IMR-90 (cell line): ENCODE measurements around the gene EML6. TPM values are rescaled to one million over a fixed set of nuclear protein-coding genes. Genes with fewer than 3 reads are reported as not detected.

Source experiments
- ATAC-seq: fragments of 200-7000 bp; cut with Tn5 transposase; 2 replicates; pipeline ENCODE4 v1.9.1; 2020; ENCODE audit warnings: low read depth, mild to moderate bottlenecking, moderate library complexity
- BruUV-seq: library from RNA; stranded (reverse); fragments of 400-500 nt; replicated peaks from 2 replicates; lab custom pipeline; 2021; lab: Mats Ljungman, UMichigan
- CTCF ChIA-PET: fragments of 300-600 bp; formaldehyde crosslinking; extraction: SDS; loops from one replicate; lab custom pipeline; 2021; ENCODE audit warnings: antibody characterized with exemption; lab: Yijun Ruan, JAX
- POLR2A ChIA-PET: fragments of 300-600 bp; sonication (Branson Sonifier 250); formaldehyde crosslinking; loops from one replicate; lab custom pipeline; 2022; ENCODE audit warnings: antibody characterized with exemption; ENCODE audit not compliant: unreplicated experiment; lab: Charles Lee
- DNase-seq: peaks from one replicate; pipeline ENCODE4 v3.0.0; 2013
- H2AFZ ChIP-seq: replicated peaks from 2 replicates; pipeline ENCODE3; 2013; ENCODE audit warnings: low read length, mild to moderate bottlenecking; ENCODE audit not compliant: poor library complexity
- H2AK5ac ChIP-seq: 2 replicates; pipeline ENCODE4 v1.6.1; 2013; ENCODE audit warnings: low read depth, low read length, inconsistent platforms
- H2AK9ac ChIP-seq: replicated peaks from 2 replicates; pipeline ENCODE3; 2013; ENCODE audit warnings: mild to moderate bottlenecking, low read depth, low read length, moderate library complexity; ENCODE audit not compliant: poor library complexity
- H2BK120ac ChIP-seq: 2 replicates; pipeline ENCODE4 v1.6.1; 2013; ENCODE audit warnings: low read depth, low read length, inconsistent platforms
- H2BK15ac ChIP-seq: 3 replicates; pipeline ENCODE4 v1.6.1; 2013; ENCODE audit warnings: low read depth, low read length, inconsistent platforms
- H2BK20ac ChIP-seq: 2 replicates; pipeline ENCODE4 v1.6.1; 2013; ENCODE audit warnings: low read depth, mild to moderate bottlenecking, inconsistent platforms, low read length, moderate library complexity
- H2BK5ac ChIP-seq: 2 replicates; pipeline ENCODE4 v1.6.1; 2013; ENCODE audit warnings: mild to moderate bottlenecking, low read depth, low read length, inconsistent platforms; ENCODE audit not compliant: poor library complexity, severe bottlenecking
- H3K14ac ChIP-seq: replicated peaks from 2 replicates; pipeline ENCODE4 v1.6.1; 2013; ENCODE audit warnings: low read depth, low read length, inconsistent platforms
- H3K18ac ChIP-seq: 2 replicates; pipeline ENCODE4 v1.6.1; 2013; ENCODE audit warnings: low read depth, low read length, control low read depth
- H3K23ac ChIP-seq: 2 replicates; pipeline ENCODE4 v1.6.1; 2013; ENCODE audit warnings: low read depth, low read length, inconsistent platforms
- H3K27ac ChIP-seq: 2 replicates; pipeline ENCODE4 v1.5.1; 2013; ENCODE audit warnings: mild to moderate bottlenecking, control low read depth, low read length; ENCODE audit not compliant: insufficient read depth
- H3K27me3 ChIP-seq: 2 replicates; pipeline ENCODE4 v1.6.1; 2013; ENCODE audit warnings: low read length; ENCODE audit not compliant: control insufficient read depth, insufficient read depth
- H3K36me3 ChIP-seq: 2 replicates; pipeline ENCODE4 v1.6.1; 2013; ENCODE audit warnings: low read length, mixed read lengths; ENCODE audit not compliant: control insufficient read depth, insufficient read depth
- H3K4ac ChIP-seq: 2 replicates; pipeline ENCODE4 v1.6.1; 2013; ENCODE audit warnings: low read depth, low read length, inconsistent platforms
- H3K4me1 ChIP-seq: 2 replicates; pipeline ENCODE4 v1.6.1; 2013; ENCODE audit warnings: low read length, mixed read lengths; ENCODE audit not compliant: control insufficient read depth, insufficient read depth
- H3K4me2 ChIP-seq: 2 replicates; pipeline ENCODE4 v1.6.1; 2013; ENCODE audit warnings: low read depth, mild to moderate bottlenecking, control low read depth, low read length, moderate library complexity
- H3K4me3 ChIP-seq: 2 replicates; pipeline ENCODE4 v1.5.1; 2013; ENCODE audit warnings: low read depth, mild to moderate bottlenecking, control low read depth, low read length, moderate library complexity; ENCODE audit not compliant: insufficient read depth
- H3K56ac ChIP-seq: 2 replicates; pipeline ENCODE4 v1.6.1; 2013; ENCODE audit warnings: low read length, inconsistent platforms; ENCODE audit not compliant: insufficient read depth; ENCODE audit errors: extremely low read depth
- H3K79me1 ChIP-seq, 2 experiments: 2 replicates each; pipeline ENCODE4 v1.6.1; 2013; ENCODE audit warnings: low read length in 2 of 2, inconsistent platforms in 1 of 2, low read depth in 1 of 2
- H3K9ac ChIP-seq: 2 replicates; pipeline ENCODE4 v1.6.1; 2013; ENCODE audit warnings: low read depth, low read length, control low read depth
- H3K9me1 ChIP-seq: 2 replicates; pipeline ENCODE4 v1.6.1; 2013; ENCODE audit warnings: low read length, inconsistent platforms; ENCODE audit not compliant: insufficient read depth
- H3K9me3 ChIP-seq: 2 replicates; pipeline ENCODE4 v1.6.1; 2013; ENCODE audit warnings: low read length; ENCODE audit not compliant: control insufficient read depth, insufficient read depth
- H4K20me1 ChIP-seq: 2 replicates; pipeline ENCODE4 v1.6.1; 2013; ENCODE audit warnings: low read length, inconsistent platforms; ENCODE audit not compliant: insufficient read depth
- H4K5ac ChIP-seq: 2 replicates; pipeline ENCODE4 v1.6.1; 2013; ENCODE audit warnings: mild to moderate bottlenecking, low read depth, low read length, control low read depth
- H4K8ac ChIP-seq, 2 experiments: 2 replicates each; pipeline ENCODE4 v1.6.1; 2013; ENCODE audit warnings: low read depth in 2 of 2, low read length in 2 of 2, control low read depth in 1 of 2, inconsistent platforms in 1 of 2
- H4K91ac ChIP-seq: 2 replicates; pipeline ENCODE4 v1.6.1; 2013; ENCODE audit warnings: low read depth, low read length, inconsistent platforms; ENCODE audit not compliant: insufficient read depth
- CHD1 ChIP-seq: IDR thresholded peaks from 2 replicates; pipeline ENCODE4 v1.6.1; 2012; ENCODE audit warnings: low read depth, low read length, improper control_type of control experiment
- MAZ ChIP-seq: IDR thresholded peaks from 2 replicates; pipeline ENCODE4 v1.6.1; 2012; ENCODE audit warnings: low read depth, mild to moderate bottlenecking, low read length, improper control_type of control experiment, moderate library complexity, borderline replicate concordance
- NFE2L2 ChIP-seq: fragments of 150-350 bp; IDR thresholded peaks from 2 replicates; pipeline ENCODE4 v1.6.1; 2016; ENCODE audit warnings: low read depth, mild to moderate bottlenecking, low read length
- RAD21 ChIP-seq: IDR thresholded peaks from 2 replicates; pipeline ENCODE4 v1.6.1; 2012; ENCODE audit warnings: low read length, improper control_type of control experiment
- RCOR1 ChIP-seq: IDR thresholded peaks from 2 replicates; pipeline ENCODE4 v1.6.1; 2012; ENCODE audit warnings: mild to moderate bottlenecking, low read length, improper control_type of control experiment; ENCODE audit not compliant: insufficient replicate concordance
- SMC3 ChIP-seq: fragments of 150-350 bp; IDR thresholded peaks from 2 replicates; pipeline ENCODE4 v1.6.1; 2016; ENCODE audit warnings: low read depth, mild to moderate bottlenecking, antibody characterized with exemption, low read length, moderate library complexity
- WGBS, 2 experiments: methylation state at CpG; one replicate each; pipeline versions ENCODE4 v1.1.5 to v1.1.7; 2013; ENCODE audit warnings: missing lambda C conversion rate in 2 of 2; ENCODE audit not compliant: insufficient read length in 1 of 2; ENCODE audit errors: extremely low coverage in 2 of 2; 5-methylcytosine and 5-hydroxymethylcytosine counted together
- dilution Hi-C: fragments of 300-500 bp; cut with HindIII; formaldehyde crosslinking; loops from one replicate; pipeline ENCODE4 v1.14.3; 2018; ENCODE audit warnings: low sequenced_read_pairs; ENCODE audit not compliant: unreplicated experiment
- in situ Hi-C: fragments of 300-500 bp; cut with MboI; formaldehyde crosslinking; loops from 3 replicates; pipeline ENCODE4 v1.14.3; 2019; ENCODE audit warnings: low sequenced_read_pairs, inconsistent platforms, mixed read lengths
- intact Hi-C: fragments of 100-400 bp; cut with micrococcal nuclease; formaldehyde crosslinking; loops from 2 replicates; pipeline ENCODE4 v1.10.0; 2022
- polyA plus RNA-seq, 3 experiments: library from polyadenylated mRNA; depleted of rRNA; stranded (reverse); fragments of >200 nt; gene quantifications; 2 replicates each; pipeline ENCODE4 v1.2.3, GENCODE V29; 2012; ENCODE audit warnings: low replicate concordance in 1 of 3
- total RNA-seq: library from RNA; depleted of rRNA; stranded (reverse); fragments of >200 nt; gene quantifications from 2 replicates; pipeline ENCODE4 v1.2.3, GENCODE V29; 2012
- TF ChIP-seq, protein P1 (sequence below): conservative IDR thresholded peaks from 2 replicates; pipeline ENCODE4 v1.5.1; 2012; ENCODE audit warnings: mild to moderate bottlenecking, low read depth, low read length, improper control_type of control experiment
- TF ChIP-seq, protein P2 (sequence below): fragments of 150-350 bp; IDR thresholded peaks from 2 replicates; pipeline ENCODE4 v1.6.1; 2016; ENCODE audit warnings: low read depth, mild to moderate bottlenecking, low read length, moderate library complexity, borderline replicate concordance

EML6 gene
- total and polyA plus RNA-seq, 2 of the 4 experiments (the other 2 are of a cell fraction) = 0.18 to 0.19 TPM

DNA sequence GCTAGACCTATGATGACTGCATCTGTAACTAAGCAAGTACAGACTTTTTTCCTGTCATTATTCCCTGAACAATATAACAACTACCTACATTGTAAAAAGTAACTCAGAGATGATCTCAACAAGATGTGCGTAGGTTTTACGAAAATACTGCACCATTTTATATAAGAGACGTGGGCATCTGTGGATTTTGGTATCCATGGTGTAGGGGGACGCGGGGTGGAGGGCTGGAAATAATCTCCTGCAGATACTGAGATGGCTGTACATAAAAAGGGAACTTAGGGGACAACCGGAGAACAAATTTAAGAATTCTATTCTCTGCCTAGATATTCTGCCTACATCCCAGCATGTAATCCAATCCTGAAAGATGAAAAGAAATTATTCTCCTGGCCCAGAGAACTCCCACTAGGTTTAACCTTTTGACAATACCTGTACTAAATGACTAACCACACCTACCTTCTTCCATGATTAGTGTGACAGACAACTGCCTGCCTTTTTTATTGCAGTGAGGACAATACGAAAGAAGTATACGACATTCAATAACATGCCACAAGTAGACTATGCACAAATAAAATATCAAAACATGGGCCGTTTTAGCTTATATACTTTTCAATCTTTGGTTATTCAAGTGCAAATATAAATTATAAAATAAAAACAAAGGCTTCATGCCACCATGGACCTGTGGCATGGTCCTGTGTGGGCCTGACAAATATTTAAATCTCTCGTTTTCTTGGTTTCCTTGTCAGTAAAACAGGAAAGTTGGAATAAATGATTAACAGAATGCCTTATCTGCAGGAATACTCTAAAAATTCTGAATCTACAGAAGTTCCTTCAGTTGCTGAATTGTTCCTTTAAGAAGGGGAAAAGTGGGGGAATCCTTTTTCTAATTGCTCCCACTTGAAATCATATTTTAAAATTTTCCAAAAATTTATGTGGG lies 280.5 kb downstream of the EML6 start:
- no peak for ATAC-seq
- CTCF ChIA-PET = no interaction called here
- WGBS, 2 experiments = no CpG with 5 or more reads among the region's 10 CpGs
- Histone ChIP-seq H3K4me3 (no peak overlapping the region), H3K4ac (no peak overlapping the region), H3K36me3 (no peaks in the 10 kb centered on the region; the same call in 1 of the 2 replicates), H2AK5ac (no peak overlapping the region), H3K9me3 (no peaks in the 10 kb centered on the region), H3K18ac (no peak overlapping the region), H3K9me1 (0 out of 2 replicates have a peak, but pooled peaks cover 3% of the 10 kb centered on the region), H2AK9ac (no peak overlapping the region), H3K79me1 (peaks cover 0 to 25% of the 10 kb centered on the region in 2 experiments; a peak in 2 of 4 replicates), H2BK5ac (no peak overlapping the region), H3K9ac (no peak overlapping the region), H3K4me2 (no peak overlapping the region), H4K91ac (no peak overlapping the region), H3K56ac (no peak overlapping the region), H4K8ac (no peak overlapping the region), H2BK120ac (no peak overlapping the region), H3K14ac (no peak overlapping the region), H3K4me1 (peaks cover 15% of the 10 kb centered on the region), H4K5ac (no peak overlapping the region), H3K27me3 (no peaks in the 10 kb centered on the region), H3K27ac (no peak overlapping the region), H3K23ac (no peak overlapping the region), H4K20me1 (peaks cover 98% of the 10 kb centered on the region), H2BK15ac (no peak overlapping the region), H2BK20ac (no peak overlapping the region), H2AFZ (no peak overlapping the region)
- dilution Hi-C loops = loop anchor here (25.0 kb wide), 1 partner anchor 158 kb away; no protein-coding TSS in a partner anchor
- no TSS peak for BruUV-seq
- intact Hi-C loops = no loop called here
- TF ChIP-seq SMC3 = no peak
- TF ChIP-seq, protein P1, sequence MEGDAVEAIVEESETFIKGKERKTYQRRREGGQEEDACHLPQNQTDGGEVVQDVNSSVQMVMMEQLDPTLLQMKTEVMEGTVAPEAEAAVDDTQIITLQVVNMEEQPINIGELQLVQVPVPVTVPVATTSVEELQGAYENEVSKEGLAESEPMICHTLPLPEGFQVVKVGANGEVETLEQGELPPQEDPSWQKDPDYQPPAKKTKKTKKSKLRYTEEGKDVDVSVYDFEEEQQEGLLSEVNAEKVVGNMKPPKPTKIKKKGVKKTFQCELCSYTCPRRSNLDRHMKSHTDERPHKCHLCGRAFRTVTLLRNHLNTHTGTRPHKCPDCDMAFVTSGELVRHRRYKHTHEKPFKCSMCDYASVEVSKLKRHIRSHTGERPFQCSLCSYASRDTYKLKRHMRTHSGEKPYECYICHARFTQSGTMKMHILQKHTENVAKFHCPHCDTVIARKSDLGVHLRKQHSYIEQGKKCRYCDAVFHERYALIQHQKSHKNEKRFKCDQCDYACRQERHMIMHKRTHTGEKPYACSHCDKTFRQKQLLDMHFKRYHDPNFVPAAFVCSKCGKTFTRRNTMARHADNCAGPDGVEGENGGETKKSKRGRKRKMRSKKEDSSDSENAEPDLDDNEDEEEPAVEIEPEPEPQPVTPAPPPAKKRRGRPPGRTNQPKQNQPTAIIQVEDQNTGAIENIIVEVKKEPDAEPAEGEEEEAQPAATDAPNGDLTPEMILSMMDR = no peak
- no peak for TF ChIP-seq RAD21
- TF ChIP-seq CHD1 = no peak
- no peak for TF ChIP-seq NFE2L2
- TF ChIP-seq RCOR1 = no peak
- no peak for TF ChIP-seq MAZ
- TF ChIP-seq, protein P2, sequence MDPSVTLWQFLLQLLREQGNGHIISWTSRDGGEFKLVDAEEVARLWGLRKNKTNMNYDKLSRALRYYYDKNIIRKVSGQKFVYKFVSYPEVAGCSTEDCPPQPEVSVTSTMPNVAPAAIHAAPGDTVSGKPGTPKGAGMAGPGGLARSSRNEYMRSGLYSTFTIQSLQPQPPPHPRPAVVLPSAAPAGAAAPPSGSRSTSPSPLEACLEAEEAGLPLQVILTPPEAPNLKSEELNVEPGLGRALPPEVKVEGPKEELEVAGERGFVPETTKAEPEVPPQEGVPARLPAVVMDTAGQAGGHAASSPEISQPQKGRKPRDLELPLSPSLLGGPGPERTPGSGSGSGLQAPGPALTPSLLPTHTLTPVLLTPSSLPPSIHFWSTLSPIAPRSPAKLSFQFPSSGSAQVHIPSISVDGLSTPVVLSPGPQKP = no peak
- no peak for DNase-seq
- in situ Hi-C loops = no loop called here
- POLR2A ChIA-PET = no interaction called here
